Panc1 (cell line): Measurements from ENCODE around the gene BNC1.

ENCODE experiments used
- CTCF ChIP-seq: fragments of 450-650 bp; IDR thresholded peaks from 2 replicates; pipeline ENCODE4 v1.5.1; 2017; ENCODE audit warnings: mild to moderate bottlenecking
- POLR2AphosphoS5 ChIP-seq: IDR thresholded peaks from 2 replicates; pipeline ENCODE4 v1.6.1; 2012; ENCODE audit warnings: mild to moderate bottlenecking, low read depth, low read length, moderate library complexity
- REST ChIP-seq, 2 experiments: IDR thresholded peaks; 2 replicates each; pipeline ENCODE4 v1.6.1; 2011 to 2012; ENCODE audit warnings: low read depth in 2 of 2, control low read depth in 1 of 2, low read length in 1 of 2, mild to moderate bottlenecking in 1 of 2, moderate library complexity in 1 of 2; ENCODE audit not compliant: insufficient read depth in 1 of 2
- SIN3A ChIP-seq: IDR thresholded peaks from 2 replicates; pipeline ENCODE4 v1.6.1; 2012; ENCODE audit warnings: low read depth, mild to moderate bottlenecking, low read length, moderate library complexity, borderline replicate concordance; ENCODE audit not compliant: insufficient read depth

GRCh38 chr15:83283138-83283812, 1.2 kb downstream of the BNC1 start:
- TF ChIP-seq CTCF (no peak), POLR2AphosphoS5 (no peak), SIN3A (no peak), REST (IDR thresholded peaks at IDR 0.05; ENCODE audit: insufficient read depth in 1 of 2, low read depth in 2 of 2, low read length in 1 of 2) (no peak)
